Subcutaneous abdominal adipose tissue (tissue), 5 donors: ENCODE results near the gene TSHZ1.

Source experiments
- H3K27ac ChIP-seq: one replicate; pipeline ENCODE4 v1.7.0; 2013; ENCODE audit warnings: low read depth, mild to moderate bottlenecking, inconsistent platforms, low read length, moderate library complexity
- H3K27me3 ChIP-seq, 5 donors: one replicate each; pipeline ENCODE4 v1.7.0; 2013; ENCODE audit warnings: low read length in 5 of 5, inconsistent platforms in 1 of 5; ENCODE audit not compliant: control insufficient read depth in 5 of 5, insufficient read depth in 4 of 5
- H3K36me3 ChIP-seq, 5 donors: one replicate each; pipeline ENCODE4 v1.7.0; 2013; ENCODE audit warnings: low read length in 5 of 5; ENCODE audit not compliant: control insufficient read depth in 5 of 5, insufficient read depth in 5 of 5
- H3K4me1 ChIP-seq, 5 donors: one replicate each; pipeline ENCODE4 v1.7.0; 2013; ENCODE audit warnings: low read length in 5 of 5, mild to moderate bottlenecking in 3 of 5, moderate library complexity in 1 of 5; ENCODE audit not compliant: control insufficient read depth in 5 of 5, insufficient read depth in 5 of 5
- H3K4me3 ChIP-seq, 5 donors: one replicate each; pipeline ENCODE4 v1.7.0; 2013; ENCODE audit warnings: low read length in 5 of 5, low read depth in 1 of 5
- H3K9ac ChIP-seq, 5 donors: one replicate each; pipeline ENCODE4 v1.7.0; 2013; ENCODE audit warnings: low read length in 5 of 5, mild to moderate bottlenecking in 4 of 5, moderate library complexity in 3 of 5
- H3K9me3 ChIP-seq, 5 donors: one replicate each; pipeline ENCODE4 v1.7.0; 2013; ENCODE audit warnings: low read length in 5 of 5; ENCODE audit not compliant: control insufficient read depth in 5 of 5
- donor health status: healthy.
- donor health status: healthy.
- donor health status: healthy.
- donor health status: healthy.
- donor health status: healthy.

The TSHZ1 gene

GRCh38 chr18:75229437-75229836 is 18.8 kb downstream of the TSHZ1 start:
- Histone ChIP-seq H3K4me3 (no peak overlapping the region), H3K9ac (no peak overlapping the region), H3K9me3 (no peaks in the 10 kb centered on the region), H3K27ac (peak overlapping the region; percentile 12), H3K27me3 (no peaks in the 10 kb centered on the region), H3K36me3 (no peaks in the 10 kb centered on the region), H3K4me1 (peaks cover 2 to 48% (median 27%) of the 10 kb centered on the region in 5 donors)

GRCh38 chr18:75230163-75231052 is 19.8 kb downstream of the TSHZ1 start:
- Histone ChIP-seq H3K9me3 (no peaks in the 10 kb centered on the region), H3K27me3 (no peaks in the 10 kb centered on the region), H3K36me3 (no peaks in the 10 kb centered on the region), H3K9ac (no peak overlapping the region), H3K4me1 (peaks cover 2 to 48% (median 27%) of the 10 kb centered on the region in 5 donors), H3K4me3 (no peak overlapping the region), H3K27ac (peak overlapping the region; percentile 8)

GRCh38 chr18:75231053-75231406 is 20.4 kb downstream of the TSHZ1 start:
- peaks cover 0 to 5% (median 4%) of the 10 kb centered on the region in 5 donors for H3K36me3 ChIP-seq
- H3K4me1 ChIP-seq: peaks cover 2 to 49% (median 23%) of the 10 kb centered on the region in 5 donors
- H3K27me3 ChIP-seq: no peaks in the 10 kb centered on the region
- no peak overlapping the region for H3K9ac ChIP-seq
- peak overlapping the region; percentile 8 for H3K27ac ChIP-seq
- H3K4me3 ChIP-seq: no peak overlapping the region
- no peaks in the 10 kb centered on the region for H3K9me3 ChIP-seq

- no peak overlapping the region for H3K4me3 ChIP-seq
- peaks cover 0 to 6% (median 4%) of the 10 kb centered on the region in 5 donors for H3K36me3 ChIP-seq
- no peak overlapping the region for H3K9ac ChIP-seq
- H3K27me3 ChIP-seq: no peaks in the 10 kb centered on the region
- no peak overlapping the region for H3K27ac ChIP-seq
- H3K4me1 ChIP-seq: peaks cover 0 to 40% (median 4%) of the 10 kb centered on the region in 5 donors
- H3K9me3 ChIP-seq: no peaks in the 10 kb centered on the region
These were observed 24.3 kb downstream of the TSHZ1 start for GRCh38 chr18:75234901-75235300.

- no peak overlapping the region for H3K9ac ChIP-seq
- no peak overlapping the region for H3K27ac ChIP-seq
- H3K4me1 ChIP-seq: peaks cover under 1 to 33% (median 4%) of the 10 kb centered on the region in 5 donors
- peaks cover 0 to 6% (median 4%) of the 10 kb centered on the region in 5 donors for H3K36me3 ChIP-seq
- no peak overlapping the region for H3K4me3 ChIP-seq
- H3K27me3 ChIP-seq: no peaks in the 10 kb centered on the region
- H3K9me3 ChIP-seq: no peaks in the 10 kb centered on the region
These were observed 25.3 kb downstream of the TSHZ1 start for GRCh38 chr18:75235896-75236295.

DNA sequence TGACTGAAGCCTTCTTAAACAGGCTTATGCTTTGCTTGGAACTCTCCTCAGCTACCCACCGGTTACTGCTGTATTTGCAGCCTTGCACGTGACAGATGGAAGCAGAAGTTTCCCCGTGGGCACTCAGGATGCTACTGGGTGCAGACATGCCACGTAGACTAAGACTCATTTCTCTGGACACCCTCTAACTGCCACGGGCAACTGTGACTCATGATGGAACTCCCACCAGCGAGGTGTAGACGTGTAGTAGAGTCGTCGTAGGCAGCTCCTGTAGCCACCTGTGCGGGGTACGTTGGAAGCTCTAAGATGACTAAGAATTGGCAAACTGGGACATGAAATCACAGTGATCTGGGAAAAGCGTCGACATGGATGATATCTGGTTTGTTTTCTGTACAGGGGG is 27.5 kb downstream of the TSHZ1 start:
- no peak overlapping the region for H3K27ac ChIP-seq
- H3K4me3 ChIP-seq: no peak overlapping the region
- peaks cover 0 to 6% (median 4%) of the 10 kb centered on the region in 5 donors for H3K36me3 ChIP-seq
- no peak overlapping the region for H3K9ac ChIP-seq
- H3K4me1 ChIP-seq: peaks cover 0 to 25% (median 3%) of the 10 kb centered on the region in 5 donors
- H3K9me3 ChIP-seq: peaks cover 0 to 3% (median 0%) of the 10 kb centered on the region in 5 donors
- H3K27me3 ChIP-seq: no peaks in the 10 kb centered on the region

DNA sequence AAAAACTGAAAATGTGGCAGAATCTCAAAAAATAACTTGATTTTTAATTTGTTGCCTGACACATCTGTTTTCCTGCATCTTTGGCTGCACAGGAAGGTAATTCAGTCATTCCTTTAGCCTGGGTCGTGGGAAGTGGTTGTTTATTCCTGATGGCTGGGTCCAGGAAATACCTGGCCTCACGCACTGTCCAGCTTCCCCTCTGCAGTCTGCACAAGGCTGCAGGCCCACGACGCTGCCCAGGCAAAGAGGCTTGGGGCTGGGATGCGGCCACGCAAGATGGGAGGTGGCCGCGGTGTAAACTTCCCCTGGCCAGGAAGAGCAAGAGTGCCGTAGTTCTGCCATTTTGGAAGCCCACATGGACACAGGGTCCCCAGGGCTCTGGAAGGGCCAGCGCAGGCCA is 28.2 kb downstream of the TSHZ1 start:
- Histone ChIP-seq H3K27me3 (no peaks in the 10 kb centered on the region), H3K9me3 (peaks cover 0 to 3% (median 0%) of the 10 kb centered on the region in 5 donors), H3K4me3 (no peak overlapping the region), H3K36me3 (peaks cover 0 to 6% (median 4%) of the 10 kb centered on the region in 5 donors), H3K9ac (no peak overlapping the region), H3K27ac (no peak overlapping the region), H3K4me1 (peaks cover 0 to 25% (median 3%) of the 10 kb centered on the region in 5 donors)

- Histone ChIP-seq H3K9me3 (peaks cover 0 to 3% (median 0%) of the 10 kb centered on the region in 5 donors), H3K4me3 (no peak overlapping the region), H3K27me3 (no peaks in the 10 kb centered on the region), H3K27ac (no peak overlapping the region), H3K36me3 (peaks cover 0 to 6% (median 4%) of the 10 kb centered on the region in 5 donors), H3K9ac (no peak overlapping the region), H3K4me1 (peaks cover 0 to 25% (median 3%) of the 10 kb centered on the region in 5 donors)
These were observed 29.8 kb downstream of the TSHZ1 start for GRCh38 chr18:75240433-75240832.

- Histone ChIP-seq H3K9ac (no peak overlapping the region), H3K36me3 (no peaks in the 10 kb centered on the region), H3K9me3 (peaks cover 0 to 3% (median 0%) of the 10 kb centered on the region in 5 donors), H3K27me3 (no peaks in the 10 kb centered on the region), H3K4me3 (no peak overlapping the region), H3K27ac (no peak overlapping the region), H3K4me1 (peaks cover 2 to 31% (median 4%) of the 10 kb centered on the region in 5 donors)
These were observed 31.1 kb downstream of the TSHZ1 start for GRCh38 chr18:75241705-75242104.
